WI38 (cell line): ENCODE measurements around the gene DENND2D.

Source experiments
- H3K4me3 ChIP-seq: 2 replicates; pipeline ENCODE4 v1.5.1; 2011; ENCODE audit warnings: low read depth, mild to moderate bottlenecking, control low read depth, low read length
- CTCF ChIP-seq: IDR thresholded peaks from 2 replicates; pipeline ENCODE4 v1.5.1; 2012; ENCODE audit warnings: low read depth, mild to moderate bottlenecking, control low read depth, low read length

The DENND2D gene

DNA sequence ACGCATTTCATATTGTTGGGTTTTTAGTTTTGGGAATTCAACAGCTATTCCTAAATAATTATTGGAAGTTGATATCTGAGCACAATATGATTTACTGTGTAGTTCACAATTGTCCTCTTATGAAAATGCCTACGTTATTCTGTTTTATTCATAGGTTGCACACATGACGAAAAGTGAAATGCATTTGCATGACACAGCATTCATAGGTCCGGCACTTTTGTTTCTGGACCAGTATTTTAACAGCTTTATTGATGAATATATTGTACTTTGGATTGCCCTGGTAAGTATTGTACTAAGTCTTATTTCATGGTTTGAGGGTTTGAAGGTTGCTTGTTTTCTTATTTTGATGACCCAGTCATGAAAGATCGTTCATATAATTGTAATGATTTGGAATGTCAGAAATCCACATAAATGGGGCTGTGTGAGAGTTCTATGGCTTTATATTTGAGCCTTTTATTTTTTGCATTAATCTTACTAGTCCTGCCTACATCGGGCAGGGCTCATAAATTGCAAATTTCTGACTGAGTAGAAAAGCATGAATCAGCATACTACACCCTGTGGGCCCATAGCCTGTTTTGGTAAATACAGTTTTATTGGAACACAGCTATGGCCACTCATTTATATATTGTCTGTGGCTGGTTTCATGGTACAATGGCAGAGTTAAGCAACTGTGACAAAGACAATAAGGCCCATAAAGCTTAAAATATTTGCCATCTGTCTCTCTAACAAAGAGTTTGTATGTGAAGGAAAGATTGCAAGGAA, 17.0 kb downstream of the DENND2D start:
- H3K4me3 ChIP-seq, result no peak overlapping the region
- TF ChIP-seq CTCF, result no peak

DNA sequence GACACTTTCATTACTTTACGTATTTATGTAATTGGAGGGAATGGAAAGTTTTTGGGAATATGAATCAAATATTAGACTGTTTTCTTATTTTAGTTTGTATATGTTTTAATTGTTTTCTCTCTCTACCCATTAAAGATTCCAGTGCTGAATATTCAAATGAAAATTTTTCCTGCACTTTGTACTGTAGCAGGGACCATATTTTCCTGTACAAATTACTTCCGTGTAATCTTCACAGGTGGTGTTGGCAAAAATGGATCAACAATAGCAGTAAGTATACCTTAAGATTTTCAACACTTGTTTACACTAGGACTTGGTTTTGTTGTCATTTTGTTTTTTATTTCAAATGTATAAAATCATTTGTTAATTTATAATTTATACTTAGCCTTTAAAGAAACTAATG, 18.4 kb downstream of the DENND2D start:
- no peak for TF ChIP-seq CTCF
- no peak overlapping the region for H3K4me3 ChIP-seq

DNA sequence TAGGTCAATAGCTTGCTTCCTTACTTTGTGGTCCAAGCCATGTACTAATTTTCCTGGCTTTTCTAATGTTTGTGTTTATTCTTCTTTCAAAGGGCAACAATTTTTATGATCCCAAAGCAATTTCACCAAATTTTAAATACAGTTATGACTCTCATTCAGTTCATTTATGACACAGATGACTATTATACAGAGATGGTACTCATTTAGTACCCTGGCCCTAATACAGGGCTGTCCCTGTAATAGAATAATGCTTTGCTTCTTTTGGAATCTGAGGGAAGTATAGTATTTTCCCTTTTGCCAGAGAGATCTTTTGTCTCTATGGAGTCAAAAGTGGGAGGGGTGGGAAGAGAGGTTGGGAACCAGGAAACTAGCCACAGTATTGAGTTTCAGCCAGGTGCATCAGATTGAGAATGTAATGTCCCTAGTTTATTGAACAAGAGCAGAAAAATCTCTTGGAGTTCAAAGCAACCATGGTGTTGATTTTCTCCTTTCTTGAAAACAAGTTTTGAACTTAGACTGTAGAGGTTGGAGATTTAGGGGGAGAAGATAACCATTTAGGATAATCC, 20.4 kb downstream of the DENND2D start:
- TF ChIP-seq CTCF, result no peak
- H3K4me3 ChIP-seq, result no peak overlapping the region

- H3K4me3 ChIP-seq, result no peak overlapping the region
- TF ChIP-seq CTCF, result no peak
Observed at GRCh38 chr1:111176678-111177077, 23.8 kb downstream of the DENND2D start.

- no peak overlapping the region for H3K4me3 ChIP-seq
- TF ChIP-seq CTCF, result no peak
Observed at GRCh38 chr1:111175349-111175748, 25.1 kb downstream of the DENND2D start.

DNA sequence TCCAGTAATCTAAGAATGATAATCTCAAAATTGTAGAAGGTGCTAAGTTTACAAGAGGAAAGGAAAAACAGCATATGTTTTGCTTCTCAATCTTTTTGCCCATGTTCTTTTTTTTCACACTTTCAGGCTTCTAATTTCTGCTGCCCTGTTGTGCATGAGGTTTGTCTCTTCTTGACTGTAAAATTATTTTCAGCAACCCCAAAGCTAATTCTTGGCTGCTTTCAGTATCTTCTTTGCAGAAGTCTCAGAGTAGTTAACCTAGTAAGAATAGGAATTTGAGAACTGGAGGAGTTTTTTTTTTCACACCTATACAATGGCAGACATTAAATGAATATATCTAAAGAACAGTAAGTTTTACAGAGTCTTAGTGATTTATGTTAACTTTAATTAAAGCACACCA, 26.4 kb downstream of the DENND2D start:
- TF ChIP-seq CTCF, result no peak
- no peak overlapping the region for H3K4me3 ChIP-seq

- no peak for TF ChIP-seq CTCF
- no peak overlapping the region for H3K4me3 ChIP-seq
Observed at GRCh38 chr1:111172463-111172862, 28.0 kb downstream of the DENND2D start.
